ENCODE results near the gene PAFAH2.

GRCh38 chr1:25971811-25972180 lies 26.1 kb downstream of the PAFAH2 start:
- TF ChIP-seq CTCF (conservative IDR thresholded peaks at IDR 0.05) = no peak
- TF ChIP-seq ZFX (IDR thresholded peaks at IDR 0.05) = no peak

All from C4-2B (cell line).